PFSK-1 (cell line): ENCODE data around the gene C10orf120.

Source experiments
- FOXP2 ChIP-seq: optimal IDR thresholded peaks from 2 replicates; pipeline ENCODE3; 2011; ENCODE audit warnings: borderline replicate concordance, control low read depth, inconsistent platforms; ENCODE audit not compliant: insufficient read depth; ENCODE audit errors: extremely low read length, extremely low read depth
- POLR2AphosphoS5 ChIP-seq: IDR thresholded peaks from 2 replicates; pipeline ENCODE4 v1.6.1; 2012; ENCODE audit warnings: low read depth, mild to moderate bottlenecking, control low read depth, low read length, moderate library complexity
- SIN3A ChIP-seq: IDR thresholded peaks from 2 replicates; pipeline ENCODE4 v1.6.1; 2012; ENCODE audit warnings: mild to moderate bottlenecking, low read length, moderate library complexity, borderline replicate concordance; ENCODE audit not compliant: insufficient read depth
- TAF1 ChIP-seq: IDR thresholded peaks from 2 replicates; pipeline ENCODE4 v1.6.1; 2012; ENCODE audit warnings: low read length, control low read depth, borderline replicate concordance; ENCODE audit not compliant: insufficient read depth
- TF ChIP-seq, protein P1 (sequence below), 2 experiments: IDR thresholded peaks; 2 replicates each; pipeline versions ENCODE4 v1.6.1 to v1.8.0; 2011 to 2012; ENCODE audit warnings: low read depth in 2 of 2, low read length in 2 of 2, control low read depth in 1 of 2, inconsistent platforms in 1 of 2, mild to moderate bottlenecking in 1 of 2, moderate library complexity in 1 of 2; ENCODE audit not compliant: insufficient read depth in 1 of 2

The C10orf120 gene

DNA sequence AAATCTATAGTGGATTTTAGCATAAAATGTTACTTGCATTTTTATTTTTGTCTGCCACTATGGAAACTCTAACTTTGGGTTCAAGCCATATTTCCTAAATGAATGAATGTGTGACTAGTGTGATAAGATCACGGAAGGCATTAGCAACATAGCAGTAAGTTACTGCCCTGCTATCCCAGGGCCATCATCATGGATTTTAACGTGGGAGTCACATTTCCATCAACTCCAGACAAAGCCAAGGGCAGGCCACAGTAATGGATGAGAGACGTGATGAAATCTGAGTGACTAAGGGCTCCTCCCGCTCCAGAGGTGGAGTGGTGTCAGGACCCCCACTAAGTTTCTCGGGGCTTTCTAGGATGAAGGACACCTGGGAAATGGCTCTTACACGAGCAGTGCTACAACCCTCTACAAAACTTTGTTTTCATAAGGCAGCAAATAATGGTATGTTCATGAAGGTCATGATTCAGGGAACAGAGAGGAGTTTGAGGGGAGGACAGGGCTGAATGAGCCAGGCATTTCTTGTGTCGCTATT, 34.3 kb downstream of the C10orf120 start:
- TF ChIP-seq TAF1 (no peak), POLR2AphosphoS5 (no peak), SIN3A (no peak), FOXP2 (no peak)
- TF ChIP-seq, protein P1, sequence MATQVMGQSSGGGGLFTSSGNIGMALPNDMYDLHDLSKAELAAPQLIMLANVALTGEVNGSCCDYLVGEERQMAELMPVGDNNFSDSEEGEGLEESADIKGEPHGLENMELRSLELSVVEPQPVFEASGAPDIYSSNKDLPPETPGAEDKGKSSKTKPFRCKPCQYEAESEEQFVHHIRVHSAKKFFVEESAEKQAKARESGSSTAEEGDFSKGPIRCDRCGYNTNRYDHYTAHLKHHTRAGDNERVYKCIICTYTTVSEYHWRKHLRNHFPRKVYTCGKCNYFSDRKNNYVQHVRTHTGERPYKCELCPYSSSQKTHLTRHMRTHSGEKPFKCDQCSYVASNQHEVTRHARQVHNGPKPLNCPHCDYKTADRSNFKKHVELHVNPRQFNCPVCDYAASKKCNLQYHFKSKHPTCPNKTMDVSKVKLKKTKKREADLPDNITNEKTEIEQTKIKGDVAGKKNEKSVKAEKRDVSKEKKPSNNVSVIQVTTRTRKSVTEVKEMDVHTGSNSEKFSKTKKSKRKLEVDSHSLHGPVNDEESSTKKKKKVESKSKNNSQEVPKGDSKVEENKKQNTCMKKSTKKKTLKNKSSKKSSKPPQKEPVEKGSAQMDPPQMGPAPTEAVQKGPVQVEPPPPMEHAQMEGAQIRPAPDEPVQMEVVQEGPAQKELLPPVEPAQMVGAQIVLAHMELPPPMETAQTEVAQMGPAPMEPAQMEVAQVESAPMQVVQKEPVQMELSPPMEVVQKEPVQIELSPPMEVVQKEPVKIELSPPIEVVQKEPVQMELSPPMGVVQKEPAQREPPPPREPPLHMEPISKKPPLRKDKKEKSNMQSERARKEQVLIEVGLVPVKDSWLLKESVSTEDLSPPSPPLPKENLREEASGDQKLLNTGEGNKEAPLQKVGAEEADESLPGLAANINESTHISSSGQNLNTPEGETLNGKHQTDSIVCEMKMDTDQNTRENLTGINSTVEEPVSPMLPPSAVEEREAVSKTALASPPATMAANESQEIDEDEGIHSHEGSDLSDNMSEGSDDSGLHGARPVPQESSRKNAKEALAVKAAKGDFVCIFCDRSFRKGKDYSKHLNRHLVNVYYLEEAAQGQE (IDR thresholded peaks at IDR 0.05; ENCODE audit: insufficient read depth in 1 of 2, low read depth in 2 of 2, low read length in 2 of 2), result no peak

DNA sequence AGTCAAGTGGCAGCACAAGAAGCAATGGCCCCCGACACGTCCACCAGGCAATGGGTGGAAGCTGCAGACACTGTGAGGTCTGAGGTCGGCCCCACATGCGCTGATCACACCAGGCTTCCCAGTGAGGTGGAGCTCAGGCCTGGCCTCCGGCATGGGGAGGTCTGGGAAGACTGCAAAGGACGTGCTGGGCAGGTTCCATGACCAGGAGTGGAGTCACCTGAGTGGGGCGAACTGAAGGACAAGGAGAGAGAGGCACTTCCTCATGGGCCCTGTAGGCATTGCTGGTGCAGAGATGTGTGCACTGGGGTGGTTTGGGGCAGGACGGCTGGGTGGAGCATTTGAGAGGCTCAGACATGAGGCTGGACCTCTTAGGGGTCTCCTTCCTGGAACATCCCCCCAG, 35.1 kb downstream of the C10orf120 start:
- TF ChIP-seq POLR2AphosphoS5 (no peak), SIN3A (no peak), TAF1 (no peak), FOXP2 (no peak)
- TF ChIP-seq, protein P1 (IDR thresholded peaks at IDR 0.05; ENCODE audit: insufficient read depth in 1 of 2, low read depth in 2 of 2, low read length in 2 of 2), result no peak

DNA sequence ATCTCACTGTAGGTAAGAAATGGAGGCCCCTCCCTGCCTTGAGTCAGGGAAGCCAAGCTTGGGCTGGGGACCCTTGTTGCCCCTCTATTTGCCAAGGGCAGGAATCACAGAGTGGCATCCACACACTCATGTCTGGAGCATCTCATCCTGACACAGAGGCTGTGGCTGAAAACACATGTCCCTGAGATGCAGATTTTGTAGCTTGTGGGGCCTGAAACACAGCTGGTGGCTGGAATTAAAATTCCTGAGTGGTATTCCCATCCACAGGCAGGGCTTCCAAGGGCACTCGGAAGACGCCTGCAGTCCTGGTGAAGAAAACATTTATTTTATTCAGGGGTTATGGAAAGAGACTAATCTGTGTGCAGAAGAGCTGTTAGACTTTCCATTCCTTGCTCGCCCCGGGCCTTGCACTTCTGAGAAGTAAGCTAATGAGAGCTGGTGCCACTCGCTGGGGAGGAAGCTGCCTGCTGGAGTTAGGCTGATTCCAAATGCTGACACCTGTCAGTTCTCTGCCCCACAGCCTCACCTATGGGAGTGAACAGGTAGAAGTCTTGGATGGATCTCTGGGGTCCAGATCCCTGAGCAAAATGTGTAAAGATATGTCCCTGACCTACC, 36.0 kb downstream of the C10orf120 start:
- TF ChIP-seq, protein P1 (IDR thresholded peaks at IDR 0.05; ENCODE audit: insufficient read depth in 1 of 2, low read depth in 2 of 2, low read length in 2 of 2), result no peak
- TF ChIP-seq FOXP2, result no peak
- TF ChIP-seq TAF1, result no peak
- TF ChIP-seq SIN3A, result no peak
- no peak for TF ChIP-seq POLR2AphosphoS5

DNA sequence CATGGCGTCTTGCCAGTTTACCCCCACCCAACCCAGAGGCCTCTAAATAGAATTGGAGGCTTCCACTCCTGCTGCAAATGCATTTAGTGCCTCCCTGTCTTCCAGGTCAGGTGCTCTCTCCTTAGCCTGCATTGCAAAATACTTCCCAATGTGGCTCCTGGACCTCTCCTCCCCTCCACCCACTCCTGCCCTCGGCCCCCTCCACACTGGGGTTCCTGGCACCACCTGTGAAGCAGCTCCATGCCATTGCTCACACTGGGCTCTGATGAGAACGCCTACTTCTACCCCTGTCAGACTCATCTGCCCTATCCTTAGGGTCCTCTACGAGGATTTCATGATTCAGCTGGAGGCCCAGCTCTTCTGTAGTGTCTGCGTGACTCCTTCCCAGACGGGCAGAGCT, 37.4 kb downstream of the C10orf120 start:
- no peak for TF ChIP-seq POLR2AphosphoS5
- TF ChIP-seq, protein P1 (IDR thresholded peaks at IDR 0.05; ENCODE audit: insufficient read depth in 1 of 2, low read depth in 2 of 2, low read length in 2 of 2), result no peak
- no peak for TF ChIP-seq TAF1
- TF ChIP-seq FOXP2, result no peak
